GM18511 (cell line): ENCODE measurements around the gene COLEC12.
A peak's percentile ranks its signal among the peaks of the same experiment; 100 is the strongest.
"Not testable (repeated sequence)": the region's sequence is repeated elsewhere in the genome, so short reads cannot be mapped to it uniquely, and the experiment has no call there.

Source experiments
- ATAC-seq: cut with Tn5 transposase; IDR thresholded peaks from one replicate; pipeline ENCODE4 v1.9.1; 2021; ENCODE audit warnings: mild to moderate bottlenecking, moderate library complexity; ENCODE audit not compliant: unreplicated experiment

COLEC12 gene

DNA sequence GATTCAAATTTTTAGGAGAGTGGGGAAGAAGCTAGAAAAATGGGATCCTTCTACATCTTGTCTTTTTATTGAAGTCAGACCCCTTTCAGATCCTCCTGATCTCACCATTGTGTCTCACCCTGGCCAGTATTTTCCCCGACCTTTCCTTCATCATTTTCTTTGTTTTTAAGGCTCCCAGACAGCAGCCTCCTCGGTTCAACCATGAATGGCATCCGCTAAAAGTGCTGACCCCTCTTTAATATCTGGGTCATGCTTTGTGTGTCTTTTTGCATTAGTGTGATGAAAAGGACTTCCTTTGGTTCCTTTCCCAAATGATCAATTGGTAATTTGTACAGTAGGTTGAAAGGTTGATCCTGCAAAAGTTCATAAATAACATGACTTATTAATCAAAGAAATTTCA is 205.9 kb downstream of the COLEC12 start:
- ATAC-seq, result no peak

GRCh38 chr18:293536-293935 is 207.0 kb downstream of the COLEC12 start:
- ATAC-seq, result no peak

GRCh38 chr18:292271-292670 is 208.2 kb downstream of the COLEC12 start:
- no peak for ATAC-seq

- not testable (repeated sequence) for ATAC-seq
These were observed 210.5 kb downstream of the COLEC12 start for GRCh38 chr18:289970-290369.

- no peak for ATAC-seq
These were observed 211.5 kb downstream of the COLEC12 start for GRCh38 chr18:289026-289425.

GRCh38 chr18:286515-287310 is 213.8 kb downstream of the COLEC12 start:
- ATAC-seq, result no peak

- ATAC-seq, result no peak
These were observed 214.7 kb downstream of the COLEC12 start for GRCh38 chr18:285817-286216.

DNA sequence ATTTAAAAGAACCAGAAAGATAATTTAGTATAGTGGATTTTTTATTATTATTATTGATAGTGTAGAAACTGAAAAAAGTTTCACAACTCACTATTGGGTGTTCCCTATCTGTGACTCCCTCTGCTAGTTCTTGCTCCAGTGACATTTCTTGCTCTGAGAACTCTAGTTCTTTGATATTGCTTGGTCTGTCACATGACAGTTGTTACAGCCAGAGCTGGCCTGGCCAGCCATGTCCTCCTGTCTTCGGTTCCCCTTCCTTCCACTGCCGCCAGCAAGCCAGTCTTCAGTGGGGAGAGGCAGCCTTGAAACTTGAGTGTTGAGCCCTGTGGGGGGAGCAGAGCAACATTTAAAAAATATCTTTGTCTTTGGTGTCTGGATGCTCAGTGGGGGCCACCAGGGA is 225.0 kb downstream of the COLEC12 start:
- ATAC-seq, result no peak

DNA sequence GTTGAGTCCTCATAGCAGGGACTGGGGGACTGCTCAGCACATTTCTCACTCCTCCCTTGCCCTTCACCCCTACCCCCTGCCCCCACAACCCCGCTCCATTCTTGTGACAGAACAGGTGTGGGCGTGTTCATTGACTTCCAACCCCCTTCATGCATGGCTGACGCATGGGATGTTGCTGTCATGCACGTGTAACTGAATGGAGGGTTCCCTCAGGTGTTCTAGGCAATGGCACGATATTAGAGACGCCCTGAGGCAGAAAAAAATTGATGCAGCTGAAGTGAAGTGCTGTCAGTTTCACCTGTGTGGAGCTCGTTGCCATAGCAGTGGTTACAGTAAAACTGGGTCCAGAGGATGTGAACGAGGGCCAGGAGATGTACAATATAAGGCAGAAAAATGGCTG is 226.2 kb downstream of the COLEC12 start:
- ATAC-seq, result no peak

- ATAC-seq, result no peak
These were observed 227.0 kb downstream of the COLEC12 start for GRCh38 chr18:273525-273924.

- no peak for ATAC-seq
These were observed 227.9 kb downstream of the COLEC12 start for GRCh38 chr18:272650-273049.

DNA sequence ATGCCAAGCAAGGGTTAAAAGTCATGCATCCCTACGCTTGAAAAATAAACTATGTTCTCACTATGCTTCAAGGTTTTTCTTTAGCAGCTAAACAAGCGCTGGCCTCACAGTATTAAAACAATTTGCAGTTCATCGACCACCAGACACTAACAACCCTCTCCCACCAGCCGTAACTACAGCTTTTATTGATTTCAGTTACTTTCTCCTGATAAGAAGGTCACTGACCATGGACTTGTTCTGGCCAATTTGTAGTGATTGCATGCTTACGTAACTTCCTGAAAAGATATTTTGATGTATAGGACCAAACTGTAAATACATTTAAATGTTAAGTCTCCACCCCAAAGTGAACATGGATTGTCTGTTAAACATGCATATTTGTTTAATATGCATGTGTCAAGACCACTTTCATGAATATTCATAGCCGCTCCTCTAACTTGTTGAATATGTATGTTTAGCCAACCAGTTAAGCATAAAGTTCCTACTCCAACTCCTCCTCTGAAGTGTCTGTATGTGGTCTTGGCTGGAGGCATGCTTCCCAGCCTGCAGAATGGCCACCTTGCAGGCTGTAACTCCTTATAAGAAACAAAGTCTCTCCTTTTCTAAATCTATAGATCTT is 230.9 kb downstream of the COLEC12 start:
- ATAC-seq, result no peak

DNA sequence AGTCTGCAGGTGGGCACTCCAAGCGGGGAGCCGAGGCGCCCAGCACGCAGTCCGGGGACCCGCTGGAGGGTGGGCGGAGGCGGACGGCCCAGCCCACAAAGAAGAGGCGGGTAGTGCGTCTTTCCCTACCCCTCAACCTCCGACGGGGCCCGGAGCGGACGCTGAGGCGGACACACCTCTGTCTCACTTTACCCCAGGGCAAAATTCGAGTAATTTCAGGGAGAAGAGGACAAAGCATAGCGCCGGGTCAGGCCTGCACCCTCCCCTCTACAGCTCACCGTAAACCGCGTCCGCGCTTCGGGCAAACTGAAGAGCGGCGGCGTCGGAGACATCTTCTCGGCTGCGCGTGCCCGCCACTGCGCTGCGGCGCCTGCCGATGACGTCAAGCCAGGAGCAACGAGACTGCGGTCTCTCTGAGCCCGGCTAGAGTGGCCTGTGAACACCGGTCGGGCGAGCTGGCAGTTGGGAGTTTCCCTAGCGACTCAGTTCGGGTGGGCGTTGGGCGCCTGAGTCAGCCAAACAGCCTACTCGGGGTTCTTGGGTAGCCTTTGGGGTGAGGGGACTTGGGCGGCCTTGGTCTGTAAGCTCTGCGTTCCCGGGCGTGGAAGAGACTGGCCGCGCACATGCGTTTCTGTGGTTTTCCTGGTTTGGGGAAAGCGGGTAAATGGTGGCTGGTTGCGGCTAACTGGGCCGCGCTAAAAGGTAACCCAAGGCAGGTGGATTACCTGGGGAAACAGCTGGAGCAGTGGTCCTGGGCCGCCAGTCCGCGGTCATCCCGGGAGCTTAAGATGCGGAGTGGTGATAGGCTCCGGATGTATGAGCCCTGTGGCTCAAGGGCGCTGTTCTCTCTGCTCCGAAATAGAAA is 232.6 kb downstream of the COLEC12 start, which contains the start of gene THOC1:
TSS of gene THOC1 (minus strand) at position 360 of the 865 bp plus-strand sequence. CDS start at position 332, 28 bp downstream.
- peak; percentile 93 for ATAC-seq

GRCh38 chr18:267380-267687 is 233.2 kb downstream of the COLEC12 start:
- peak; percentile 30 for ATAC-seq
